IPS DF 4.7 (cell line): ENCODE results near the gene ERCC6.

Experiments
- DNase-seq: peaks from one replicate; pipeline ENCODE4 v3.0.0-alpha.2; 2013; ENCODE audit warnings: low spot score; ENCODE audit errors: extremely low read depth

ERCC6 gene

GRCh38 chr10:49512121-49512809 is 26.7 kb downstream of the ERCC6 start:
- no peak for DNase-seq

DNA sequence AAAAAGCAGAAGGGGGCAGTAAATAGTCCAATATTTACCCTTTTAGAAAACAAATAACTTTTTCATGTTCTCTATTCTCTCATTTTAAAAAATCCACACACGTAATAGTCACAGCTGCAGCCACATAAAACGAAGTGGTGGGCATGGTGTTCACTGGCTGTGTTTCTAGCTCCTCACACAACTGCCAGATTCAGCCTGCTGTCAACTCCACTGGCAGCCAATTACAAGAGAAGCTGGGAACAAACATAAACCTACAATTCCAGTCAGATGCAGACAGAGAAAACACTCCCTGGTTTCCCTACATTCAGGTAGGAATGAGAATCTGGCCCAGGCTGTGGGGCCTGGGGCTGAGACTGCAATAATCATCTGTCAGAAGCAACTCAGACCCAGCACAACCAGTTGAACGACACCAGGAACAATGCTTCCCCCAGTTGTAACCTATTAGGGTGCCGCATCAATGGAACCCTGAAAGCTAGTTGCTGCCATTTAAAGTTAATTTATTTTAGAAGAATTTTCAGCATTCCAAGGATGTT is 29.1 kb downstream of the ERCC6 start:
- no peak for DNase-seq

DNA sequence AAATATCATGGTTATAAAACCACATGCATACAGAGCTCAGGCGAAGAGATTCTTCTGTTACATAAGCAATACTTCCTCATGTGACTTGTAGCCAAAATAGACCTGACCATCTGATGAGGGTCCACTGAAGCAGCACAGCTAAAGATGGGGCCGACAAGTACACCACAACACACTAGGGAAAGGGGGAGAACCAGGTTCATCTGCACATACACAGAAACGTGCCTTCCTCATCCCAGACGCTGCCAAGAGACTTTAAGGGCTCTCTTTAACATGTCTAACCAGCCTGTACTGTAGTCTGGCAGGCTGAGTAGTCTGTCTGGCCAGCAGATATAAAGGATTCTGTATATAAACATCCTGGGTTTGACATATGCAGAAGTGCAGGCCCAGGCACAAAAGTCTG is 30.3 kb downstream of the ERCC6 start:
- DNase-seq: no peak

DNA sequence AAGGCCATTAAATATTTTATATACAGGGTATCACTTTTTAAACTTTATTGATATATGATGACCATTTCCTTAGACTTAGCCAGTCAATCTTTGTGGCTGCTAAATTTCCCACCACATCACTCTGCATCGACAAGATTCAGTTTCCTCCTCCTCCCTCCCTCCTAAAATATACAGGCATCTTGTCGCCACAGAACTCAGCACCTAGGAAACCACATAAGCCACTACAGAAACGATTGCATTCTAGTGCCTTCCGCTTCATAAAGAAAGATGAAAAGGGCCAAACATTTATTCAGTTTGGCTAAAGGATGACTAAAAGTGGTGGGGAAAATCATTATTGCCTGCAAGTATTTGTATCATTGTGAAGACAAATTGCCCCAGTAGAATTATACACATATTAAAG is 30.7 kb downstream of the ERCC6 start:
- no peak for DNase-seq

DNA sequence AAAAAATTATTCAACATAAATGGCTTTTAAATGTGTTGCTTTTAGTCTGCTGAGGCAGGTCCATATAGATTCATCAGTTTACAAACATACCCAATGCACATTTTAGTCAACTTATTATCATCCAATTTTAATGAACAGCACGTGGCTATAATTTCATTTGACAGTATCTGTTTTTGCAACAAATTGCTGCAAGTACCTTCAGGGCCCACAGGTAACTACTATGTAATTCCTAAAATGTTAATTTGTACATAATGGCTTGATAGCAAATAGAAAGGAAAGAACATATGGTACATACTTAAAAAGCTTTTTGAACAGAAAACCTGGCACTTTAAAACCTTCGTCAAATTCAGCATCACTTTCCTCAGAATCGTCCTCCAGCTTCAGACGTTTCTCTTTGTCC is 33.3 kb downstream of the ERCC6 start:
- no peak for DNase-seq

GRCh38 chr10:49505076-49505475 is 33.8 kb downstream of the ERCC6 start:
- no peak for DNase-seq

DNA sequence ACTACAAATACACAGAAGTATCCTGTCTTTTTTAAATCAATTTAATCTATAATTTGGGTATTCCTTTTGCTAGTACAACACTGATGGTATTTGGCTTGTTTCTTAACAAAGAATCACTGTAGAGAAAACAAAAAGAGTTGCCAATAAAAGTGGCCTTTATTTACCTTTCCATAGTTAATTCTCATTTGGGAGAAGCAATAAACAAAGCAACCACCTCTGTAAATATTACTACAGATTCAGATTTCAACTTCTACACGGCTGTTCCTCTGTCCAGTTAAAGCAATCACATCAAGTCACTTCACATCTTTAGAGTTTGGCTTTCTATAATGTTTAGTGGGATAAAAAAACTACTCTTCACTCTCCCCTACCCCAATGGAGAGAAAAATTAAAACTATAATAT is 34.4 kb downstream of the ERCC6 start:
- DNase-seq: no peak

GRCh38 chr10:49502358-49502757 is 36.6 kb downstream of the ERCC6 start:
- DNase-seq: no peak

- no peak for DNase-seq
These were observed 38.5 kb downstream of the ERCC6 start for GRCh38 chr10:49500412-49500811.

DNA sequence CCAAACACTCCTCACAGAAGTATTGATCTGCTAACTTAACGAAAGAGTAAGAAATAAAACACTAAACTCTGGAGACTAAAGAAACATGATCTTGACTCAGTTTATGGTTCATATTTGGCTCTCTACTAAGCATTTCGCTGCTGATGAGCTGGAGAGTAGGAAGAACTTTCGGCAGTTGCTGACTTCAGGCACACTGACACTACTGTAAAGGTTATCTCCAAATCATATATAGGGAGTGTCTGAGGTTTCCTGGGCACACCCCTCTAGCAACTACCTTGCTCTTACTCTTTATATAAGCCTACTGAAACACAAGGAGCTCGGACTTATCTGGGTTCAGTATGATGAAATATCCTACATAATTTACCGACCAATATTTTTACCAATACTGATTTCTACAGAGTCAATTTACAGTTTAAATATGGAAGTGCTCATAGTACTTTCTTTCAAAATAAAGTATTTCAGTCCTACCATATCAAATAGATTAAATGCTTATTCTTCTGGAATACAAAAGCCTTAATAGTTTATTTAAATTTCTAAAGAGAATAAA is 39.5 kb downstream of the ERCC6 start:
- no peak for DNase-seq

GRCh38 chr10:49498425-49498824 is 40.5 kb downstream of the ERCC6 start:
- DNase-seq: no peak

GRCh38 chr10:49497358-49497757 is 41.6 kb downstream of the ERCC6 start:
- no peak for DNase-seq

DNA sequence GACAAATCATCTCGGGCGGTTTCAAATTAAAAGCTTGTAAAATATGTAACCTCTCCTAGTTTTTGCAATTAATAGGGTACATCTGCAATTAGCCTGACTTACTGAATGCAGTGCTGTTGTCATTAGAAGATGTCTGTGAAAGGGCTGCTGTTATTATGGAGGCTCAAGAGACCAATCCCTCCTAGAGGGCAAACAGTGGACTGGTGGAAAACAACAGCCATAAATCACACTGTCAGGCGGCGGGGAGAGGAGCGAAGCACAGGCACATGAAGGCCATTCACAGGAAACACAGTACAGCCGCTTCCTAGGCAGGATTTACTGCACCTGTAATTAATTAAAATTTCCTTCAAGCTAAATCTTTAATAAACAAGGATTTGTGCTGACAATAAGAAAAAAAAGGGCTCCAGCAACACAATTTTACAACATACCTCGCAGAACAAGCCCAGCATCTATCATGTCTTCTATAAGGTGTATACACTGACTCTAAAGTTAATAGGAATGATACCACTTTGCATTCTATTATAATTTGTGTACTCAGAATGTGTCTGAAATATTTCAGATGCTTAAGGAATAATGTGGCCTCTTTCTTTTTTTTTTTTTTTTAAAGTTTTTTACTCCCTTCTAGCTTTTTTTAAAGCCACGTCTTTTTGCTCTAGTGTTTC is 50.7 kb downstream of the ERCC6 start:
- no peak for DNase-seq

DNA sequence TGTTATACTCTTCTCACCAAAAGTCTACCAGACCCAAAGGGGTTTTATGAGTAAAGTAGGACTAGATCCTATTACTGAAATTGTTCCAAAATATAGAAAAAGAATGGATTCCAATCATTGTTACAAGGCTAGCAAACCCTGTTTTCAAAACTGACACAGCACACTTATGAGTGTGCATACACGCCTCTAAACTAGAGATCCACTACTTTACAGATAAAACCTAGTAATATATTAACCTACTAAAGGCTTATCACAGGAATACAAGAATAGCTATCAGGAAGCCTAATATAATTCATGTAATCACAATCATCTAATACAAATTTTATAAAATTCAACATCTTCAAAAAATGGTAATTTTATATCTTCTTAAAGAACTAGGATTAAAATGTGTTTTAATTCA is 52.2 kb downstream of the ERCC6 start:
- DNase-seq: no peak

GRCh38 chr10:49486009-49486408 is 52.9 kb downstream of the ERCC6 start:
- DNase-seq: no peak

GRCh38 chr10:49484486-49485235 is 54.3 kb downstream of the ERCC6 start:
- DNase-seq: no peak

- DNase-seq: no peak
These were observed 60.1 kb downstream of the ERCC6 start for GRCh38 chr10:49478819-49479218.

GRCh38 chr10:49474901-49475300 is 64.0 kb downstream of the ERCC6 start:
- no peak for DNase-seq

DNA sequence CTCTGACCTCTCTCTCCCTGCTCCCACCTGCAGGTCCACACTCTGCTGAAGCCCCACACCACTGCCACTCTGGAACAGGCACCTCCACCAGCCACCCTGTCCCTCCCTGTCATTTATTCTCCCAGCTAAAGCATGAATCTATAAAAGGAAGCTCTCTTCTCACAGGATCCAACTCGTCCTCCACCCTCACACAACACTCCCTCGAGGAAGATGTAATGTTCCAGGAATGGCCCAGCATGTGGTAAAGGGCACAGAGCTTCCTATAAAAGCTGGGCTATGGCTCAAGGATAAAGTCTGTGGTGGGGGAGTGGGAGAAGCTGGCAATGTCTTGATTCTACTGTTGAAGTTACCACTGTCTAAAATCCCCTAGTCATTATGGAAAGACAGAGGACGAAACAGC is 67.4 kb downstream of the ERCC6 start:
- no peak for DNase-seq

- no peak for DNase-seq
These were observed 73.2 kb downstream of the ERCC6 start for GRCh38 chr10:49465736-49466135.
